HL-60/S4 treated with phorbol 12-myristate 13-acetate at 8.2 ng/mL for 4 days and 3 days (cell line): ENCODE measurements around the gene RASEF.

Source experiments
- in situ Hi-C: fragments of 300-500 bp; cut with MboI; formaldehyde crosslinking; loops from 2 replicates; pipeline ENCODE4 v1.15.0; 2022; ENCODE audit warnings: low sequenced_read_pairs

RASEF gene

GRCh38 chr9:83059417-83059816 is 3.5 kb downstream of the RASEF start:
- in situ Hi-C loops = no loop called here

GRCh38 chr9:83056911-83057310 is 6.0 kb downstream of the RASEF start:
- in situ Hi-C loops = no loop called here

GRCh38 chr9:83056174-83056573 is 6.8 kb downstream of the RASEF start:
- in situ Hi-C loops = no loop called here

- in situ Hi-C loops = no loop called here
These were observed 14.8 kb downstream of the RASEF start for GRCh38 chr9:83047839-83048775.

GRCh38 chr9:83043597-83043996 is 19.3 kb downstream of the RASEF start:
- in situ Hi-C loops = no loop called here

- in situ Hi-C loops = no loop called here
These were observed 21.2 kb downstream of the RASEF start for GRCh38 chr9:83041771-83042170.

- in situ Hi-C loops = no loop called here
These were observed 23.6 kb downstream of the RASEF start for GRCh38 chr9:83039303-83039702.

- in situ Hi-C loops = no loop called here
These were observed 26.9 kb downstream of the RASEF start for GRCh38 chr9:83036043-83036442.

- in situ Hi-C loops = no loop called here
These were observed 27.8 kb downstream of the RASEF start for GRCh38 chr9:83035143-83035542.

GRCh38 chr9:83034587-83034986 is 28.4 kb downstream of the RASEF start:
- in situ Hi-C loops = no loop called here

- in situ Hi-C loops = no loop called here
These were observed 28.9 kb downstream of the RASEF start for GRCh38 chr9:83034026-83034425.

- in situ Hi-C loops = no loop called here
These were observed 30.8 kb downstream of the RASEF start for GRCh38 chr9:83032065-83032625.

- in situ Hi-C loops = no loop called here
These were observed 32.4 kb downstream of the RASEF start for GRCh38 chr9:83030391-83031107.

GRCh38 chr9:83029531-83030137 is 33.3 kb downstream of the RASEF start:
- in situ Hi-C loops = no loop called here

- in situ Hi-C loops = no loop called here
These were observed 35.6 kb downstream of the RASEF start for GRCh38 chr9:83027153-83027891.

- in situ Hi-C loops = no loop called here
These were observed 38.3 kb downstream of the RASEF start for GRCh38 chr9:83024506-83025125.

- in situ Hi-C loops = no loop called here
These were observed 39.8 kb downstream of the RASEF start for GRCh38 chr9:83023151-83023550.

GRCh38 chr9:83020864-83021263 is 42.1 kb downstream of the RASEF start:
- in situ Hi-C loops = no loop called here

- in situ Hi-C loops = no loop called here
These were observed 42.6 kb downstream of the RASEF start for GRCh38 chr9:83020327-83020726.

- in situ Hi-C loops = no loop called here
These were observed 43.7 kb downstream of the RASEF start for GRCh38 chr9:83019246-83019645.
